Spleen (tissue), 7 donors: ENCODE measurements around the gene SV2A.

Source experiments
- POLR2A ChIP-seq, 3 donors: fragments of 450-650 bp; IDR thresholded peaks; one replicate each; pipeline ENCODE4 v1.5.1; 2017; ENCODE audit warnings: antibody characterized with exemption in 3 of 3, mild to moderate bottlenecking in 1 of 3
- POLR2AphosphoS5 ChIP-seq, 3 donors: sonication (generic); formaldehyde crosslinking; IDR thresholded peaks; one replicate each; pipeline ENCODE4 v1.5.1; 2017; ENCODE audit warnings: antibody characterized with exemption in 3 of 3
- TF ChIP-seq, protein P1 (sequence below), 11 experiments: fragments of 200-600 bp in 7 of 11; fragments of 450-650 bp in 4 of 11; sonication (generic) in 4 of 11; IDR thresholded peaks in 8 of 11; conservative IDR thresholded peaks in 3 of 11; 1 replicate in 7 of 11; 2 replicates in 4 of 11; pipeline versions ENCODE4 v1.4.0 to v1.8.0; 2016 to 2021; ENCODE audit warnings: antibody characterized with exemption in 11 of 11, inconsistent platforms in 4 of 11, mild to moderate bottlenecking in 1 of 11
- donor health status: DM: no; HTN: no; CAD: no; lungs with moderate emphysema.
- donor health status: DM: no; HTN: no; CAD: no.
- donor health status: DM: no; HTN: no; CAD: no.

DNA sequence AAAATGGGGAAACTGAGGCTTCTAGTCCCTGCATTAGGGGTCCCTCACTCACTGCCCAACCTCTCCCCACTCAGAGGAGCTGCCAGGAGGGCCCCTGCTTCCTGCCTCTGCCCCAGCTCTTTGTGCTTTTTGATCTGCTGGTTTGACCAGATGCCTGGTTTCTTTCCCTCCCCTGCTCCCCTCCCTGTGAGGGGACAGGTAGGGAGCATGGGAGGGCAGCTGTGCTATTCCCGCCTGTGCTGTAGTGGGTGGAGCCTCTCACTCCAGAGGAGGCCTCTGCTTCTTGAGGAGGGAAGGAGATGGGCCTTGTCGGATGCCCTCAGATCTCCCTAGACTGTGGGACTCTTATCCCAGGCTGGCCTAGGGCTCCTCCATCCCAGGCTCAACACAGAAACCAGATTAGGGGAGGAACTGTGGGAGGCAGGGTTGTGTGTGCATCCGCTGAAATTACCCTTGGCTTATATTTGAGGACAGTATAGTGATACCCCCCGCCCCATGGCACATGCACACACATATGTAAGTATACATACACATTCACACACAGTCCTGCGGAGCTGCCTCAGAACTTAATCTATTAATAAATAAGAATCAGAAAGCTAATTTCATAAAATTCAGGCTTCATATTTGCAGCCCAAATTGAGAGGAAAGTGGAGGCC is 13.7 kb downstream of the SV2A start:
- TF ChIP-seq POLR2AphosphoS5 (IDR thresholded peaks at IDR 0.05) (no peak), POLR2A (IDR thresholded peaks at IDR 0.05) (no peak)
- TF ChIP-seq, protein P1, sequence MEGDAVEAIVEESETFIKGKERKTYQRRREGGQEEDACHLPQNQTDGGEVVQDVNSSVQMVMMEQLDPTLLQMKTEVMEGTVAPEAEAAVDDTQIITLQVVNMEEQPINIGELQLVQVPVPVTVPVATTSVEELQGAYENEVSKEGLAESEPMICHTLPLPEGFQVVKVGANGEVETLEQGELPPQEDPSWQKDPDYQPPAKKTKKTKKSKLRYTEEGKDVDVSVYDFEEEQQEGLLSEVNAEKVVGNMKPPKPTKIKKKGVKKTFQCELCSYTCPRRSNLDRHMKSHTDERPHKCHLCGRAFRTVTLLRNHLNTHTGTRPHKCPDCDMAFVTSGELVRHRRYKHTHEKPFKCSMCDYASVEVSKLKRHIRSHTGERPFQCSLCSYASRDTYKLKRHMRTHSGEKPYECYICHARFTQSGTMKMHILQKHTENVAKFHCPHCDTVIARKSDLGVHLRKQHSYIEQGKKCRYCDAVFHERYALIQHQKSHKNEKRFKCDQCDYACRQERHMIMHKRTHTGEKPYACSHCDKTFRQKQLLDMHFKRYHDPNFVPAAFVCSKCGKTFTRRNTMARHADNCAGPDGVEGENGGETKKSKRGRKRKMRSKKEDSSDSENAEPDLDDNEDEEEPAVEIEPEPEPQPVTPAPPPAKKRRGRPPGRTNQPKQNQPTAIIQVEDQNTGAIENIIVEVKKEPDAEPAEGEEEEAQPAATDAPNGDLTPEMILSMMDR (IDR thresholded peaks at IDR 0.05 in 8 of 11, conservative IDR thresholded peaks at IDR 0.05 in 3 of 11), result no peak
